RWPE2 (cell line): Measurements from ENCODE around the gene CEBPZOS.
A peak's percentile ranks its signal among the peaks of the same experiment; 100 is the strongest.
"Not testable (repeated sequence)": the region's sequence is repeated elsewhere in the genome, so short reads cannot be mapped to it uniquely, and the experiment has no call there.

Experiments used
- ATAC-seq: fragments of 200-7000 bp; cut with Tn5 transposase; 3 replicates; pipeline ENCODE4 v1.9.1; 2021; ENCODE audit warnings: low read depth
- DNase-seq: peaks from one replicate; pipeline ENCODE4 v3.0.0-alpha.2; 2020; ENCODE audit warnings: low spot score
- H3K27ac ChIP-seq: fragments of 450-650 bp; 2 replicates; pipeline ENCODE4 v1.5.1; 2017; ENCODE audit warnings: mild to moderate bottlenecking; ENCODE audit not compliant: poor library complexity, severe bottlenecking
- H3K27me3 ChIP-seq: fragments of 250-450 bp; sonication (Bioruptor Pico); 2 replicates; pipeline ENCODE4 v1.5.1; 2021; ENCODE audit warnings: mild to moderate bottlenecking, moderate library complexity; ENCODE audit not compliant: insufficient read depth, poor library complexity, severe bottlenecking
- H3K36me3 ChIP-seq: fragments of 250-450 bp; sonication (Bioruptor Pico); 2 replicates; pipeline ENCODE4 v1.5.1; 2020; ENCODE audit warnings: low read depth, mild to moderate bottlenecking, moderate library complexity
- H3K4me1 ChIP-seq: fragments of 250-450 bp; sonication (Bioruptor Pico); 2 replicates; pipeline ENCODE4 v1.5.1; 2021; ENCODE audit warnings: mild to moderate bottlenecking, moderate library complexity; ENCODE audit not compliant: insufficient read depth, poor library complexity, severe bottlenecking
- H3K4me3 ChIP-seq: fragments of 250-450 bp; sonication (Bioruptor Pico); 2 replicates; pipeline ENCODE4 v1.5.1; 2021; ENCODE audit warnings: mild to moderate bottlenecking, moderate library complexity; ENCODE audit not compliant: severe bottlenecking
- H3K9me3 ChIP-seq: fragments of 250-450 bp; sonication (Bioruptor Pico); 2 replicates; pipeline ENCODE4 v1.5.1; 2021; ENCODE audit warnings: mild to moderate bottlenecking, moderate library complexity; ENCODE audit not compliant: severe bottlenecking
- CTCF ChIP-seq: fragments of 450-650 bp; IDR thresholded peaks from one replicate; pipeline ENCODE4 v1.5.1; 2017; ENCODE audit warnings: mild to moderate bottlenecking, moderate library complexity; ENCODE audit not compliant: poor library complexity, severe bottlenecking

The CEBPZOS gene

GRCh38 chr2:37190290-37190689, 6.0 kb upstream of the CEBPZOS start:
- peaks cover 10% of the 10 kb centered on the region for H3K4me1 ChIP-seq
- ATAC-seq (no peak), DNase-seq (no peak)
- H3K9me3 ChIP-seq = no peaks in the 10 kb centered on the region
- TF ChIP-seq CTCF = no peak
- H3K27me3 ChIP-seq = no peaks in the 10 kb centered on the region
- no peak overlapping the region for H3K4me3 ChIP-seq
- H3K36me3 ChIP-seq = no peaks in the 10 kb centered on the region
- H3K27ac ChIP-seq = no peak overlapping the region

- no peaks in the 10 kb centered on the region for H3K36me3 ChIP-seq
- no peak overlapping the region for H3K4me3 ChIP-seq
- TF ChIP-seq CTCF = no peak
- H3K9me3 ChIP-seq = no peaks in the 10 kb centered on the region
- ATAC-seq (no peak), DNase-seq (no peak)
- H3K4me1 ChIP-seq = peaks cover 10% of the 10 kb centered on the region
- H3K27ac ChIP-seq = no peak overlapping the region
- no peaks in the 10 kb centered on the region for H3K27me3 ChIP-seq
Measured at GRCh38 chr2:37191253-37191652, 5.0 kb upstream of the CEBPZOS start.

GRCh38 chr2:37191747-37192146, 4.5 kb upstream of the CEBPZOS start:
- Histone ChIP-seq H3K36me3 (no peaks in the 10 kb centered on the region), H3K4me3 (no peak overlapping the region), H3K27ac (no peak overlapping the region), H3K9me3 (no peaks in the 10 kb centered on the region), H3K27me3 (no peaks in the 10 kb centered on the region), H3K4me1 (peaks cover 10% of the 10 kb centered on the region)
- no peak for ATAC-seq
- no peak for DNase-seq
- no peak for TF ChIP-seq CTCF

GRCh38 chr2:37192551-37192950, 3.7 kb upstream of the CEBPZOS start:
- ATAC-seq = no peak
- no peaks in the 10 kb centered on the region for H3K36me3 ChIP-seq
- H3K27me3 ChIP-seq = no peaks in the 10 kb centered on the region
- DNase-seq = no peak
- H3K4me1 ChIP-seq = peaks cover 15% of the 10 kb centered on the region
- H3K27ac ChIP-seq = no peak overlapping the region
- no peak overlapping the region for H3K4me3 ChIP-seq
- no peaks in the 10 kb centered on the region for H3K9me3 ChIP-seq
- TF ChIP-seq CTCF = no peak

- Histone ChIP-seq H3K4me3 (peak overlapping the region; percentile 61), H3K36me3 (peaks cover 11% of the 10 kb centered on the region)
- not testable (repeated sequence) for H3K9me3 ChIP-seq, H3K4me1 ChIP-seq, H3K27me3 ChIP-seq, H3K27ac ChIP-seq, ATAC-seq, DNase-seq
Measured at GRCh38 chr2:37195862-37196319, 405 bp upstream of the CEBPZOS start.

GRCh38 chr2:37198681-37199065, 2.4 kb downstream of the CEBPZOS start:
- no peak for ATAC-seq
- no peak for TF ChIP-seq CTCF
- H3K36me3 ChIP-seq = peaks cover 37% of the 10 kb centered on the region
- no peaks in the 10 kb centered on the region for H3K27me3 ChIP-seq
- H3K4me1 ChIP-seq = peaks cover 6% of the 10 kb centered on the region
- peaks cover under 1% of the 10 kb centered on the region for H3K9me3 ChIP-seq
- H3K27ac ChIP-seq = no peak overlapping the region
- H3K4me3 ChIP-seq = no peak overlapping the region
- no peak for DNase-seq
